AG08396 (cell line): Measurements from ENCODE around the gene HK2.

ENCODE experiments used
- DNase-seq: peaks from one replicate; pipeline ENCODE4 v3.0.0; 2012; ENCODE audit warnings: low spot score, mixed read lengths

HK2 gene

GRCh38 chr2:74937221-74937880 lies 103.4 kb downstream of the HK2 start:
- DNase-seq, result no peak

GRCh38 chr2:74938264-74938663 lies 104.3 kb downstream of the HK2 start:
- no peak for DNase-seq

GRCh38 chr2:74939919-74940812 lies 106.2 kb downstream of the HK2 start:
- DNase-seq, result no peak

GRCh38 chr2:74941284-74941683 lies 107.4 kb downstream of the HK2 start:
- DNase-seq, result no peak

GRCh38 chr2:74942263-74942662 lies 108.3 kb downstream of the HK2 start:
- DNase-seq, result no peak
